HepG2 (cell line): ENCODE data around the gene SH2D5. TPM values are rescaled to one million over a fixed set of nuclear protein-coding genes. Genes with fewer than 3 reads are reported as not detected.

Experiments
- KDM5A ChIP-seq: fragments of 200-600 bp; sonication (generic); IDR thresholded peaks from 2 replicates; pipeline ENCODE4 v1.7.0; 2018; ENCODE audit warnings: antibody characterized with exemption, mild to moderate bottlenecking, low read length, borderline replicate concordance
- NFE2 ChIP-seq: sonication (generic); formaldehyde crosslinking; IDR thresholded peaks from 2 replicates; pipeline ENCODE4 v1.4.0; 2020; ENCODE audit warnings: missing genetic modification reagents
- PLRG1 ChIP-seq: fragments of 450-650 bp; conservative IDR thresholded peaks from 2 replicates; pipeline ENCODE4 v1.6.1; 2016
- RAD21 ChIP-seq: fragments of 450-650 bp; formaldehyde crosslinking; IDR thresholded peaks from 2 replicates; pipeline ENCODE4 v1.5.0; 2020; ENCODE audit warnings: mild to moderate bottlenecking
- ZBTB3 ChIP-seq: sonication (generic); formaldehyde crosslinking; IDR thresholded peaks from 2 replicates; pipeline ENCODE4 v1.4.0; 2020; ENCODE audit warnings: low read depth, mild to moderate bottlenecking, moderate library complexity, missing genetic modification reagents, borderline replicate concordance
- ZFY ChIP-seq: sonication (generic); formaldehyde crosslinking; IDR thresholded peaks from 2 replicates; pipeline ENCODE4 v1.4.0; 2020; ENCODE audit warnings: missing genetic modification reagents
- ZNF12 ChIP-seq: sonication (generic); formaldehyde crosslinking; IDR thresholded peaks from 2 replicates; pipeline ENCODE4 v1.5.0; 2020; ENCODE audit warnings: missing genetic modification reagents
- ZNF550 ChIP-seq: sonication (generic); formaldehyde crosslinking; IDR thresholded peaks from 2 replicates; pipeline ENCODE4 v1.4.0; 2020; ENCODE audit warnings: mild to moderate bottlenecking, missing genetic modification reagents, borderline replicate concordance
- ZNF570 ChIP-seq: sonication (generic); formaldehyde crosslinking; IDR thresholded peaks from 2 replicates; pipeline ENCODE4 v1.4.0; 2020; ENCODE audit warnings: mild to moderate bottlenecking, missing genetic modification reagents, borderline replicate concordance
- ZNF678 ChIP-seq: sonication (generic); formaldehyde crosslinking; IDR thresholded peaks from 2 replicates; pipeline ENCODE4 v1.4.0; 2020; ENCODE audit warnings: mild to moderate bottlenecking, missing genetic modification reagents
- ZNF740 ChIP-seq: sonication (generic); formaldehyde crosslinking; IDR thresholded peaks from 2 replicates; pipeline ENCODE4 v1.4.0; 2020; ENCODE audit warnings: missing genetic modification reagents
- ZNF766 ChIP-seq: sonication (generic); formaldehyde crosslinking; IDR thresholded peaks from 2 replicates; pipeline ENCODE4 v1.5.0; 2020; ENCODE audit warnings: missing genetic modification reagents, borderline replicate concordance
- ZNF780A ChIP-seq: sonication (generic); formaldehyde crosslinking; IDR thresholded peaks from 2 replicates; pipeline ENCODE4 v1.8.0; 2022; ENCODE audit warnings: mild to moderate bottlenecking, missing genetic modification reagents, moderate library complexity
- ZSCAN22 ChIP-seq: sonication (generic); formaldehyde crosslinking; IDR thresholded peaks from 2 replicates; pipeline ENCODE4 v1.4.0; 2020; ENCODE audit warnings: mild to moderate bottlenecking, missing genetic modification reagents
- ZSCAN30 ChIP-seq: sonication (generic); formaldehyde crosslinking; IDR thresholded peaks from 2 replicates; pipeline ENCODE4 v1.5.0; 2020; ENCODE audit warnings: mild to moderate bottlenecking, missing genetic modification reagents
- ZSCAN31 ChIP-seq: sonication (generic); formaldehyde crosslinking; IDR thresholded peaks from 2 replicates; pipeline ENCODE4 v1.5.0; 2020; ENCODE audit warnings: low read depth, mild to moderate bottlenecking, missing genetic modification reagents
- polyA plus RNA-seq, 8 experiments: library from polyadenylated mRNA; depleted of rRNA in 3 of 8; stranded (reverse) in 7 of 8; unstranded in 1 of 8; fragments of >200 nt; fragmentation: Illumina TruSeq in 4 of 8; extraction: Trizol in 4 of 8; gene quantifications; 2 replicates each; pipeline versions ENCODE4 v1.2.1 to v1.2.3, GENCODE V29; 2011 to 2016; ENCODE audit warnings: low read depth in 4 of 8, missing spikeins in 1 of 8, mixed read lengths in 1 of 8; ENCODE audit not compliant: insufficient read depth in 1 of 8
- total RNA-seq, 5 experiments: library from RNA; depleted of rRNA; stranded (reverse); fragments of >200 nt; fragmentation: Illumina TruSeq; extraction: Trizol; gene quantifications; 2 replicates each; pipeline ENCODE4 v1.2.3, GENCODE V29; 2016; ENCODE audit warnings: low read depth in 1 of 5
- TF ChIP-seq, protein P1 (sequence below): IDR thresholded peaks from 2 replicates; pipeline ENCODE4 v1.4.0; 2020; ENCODE audit warnings: mild to moderate bottlenecking, missing genetic modification reagents
- TF ChIP-seq, protein P2 (sequence below): sonication (generic); formaldehyde crosslinking; IDR thresholded peaks from 2 replicates; pipeline ENCODE4 v1.9.0; 2021; ENCODE audit warnings: missing genetic modification reagents, borderline replicate concordance
- TF ChIP-seq, protein P3 (sequence below): IDR thresholded peaks from 2 replicates; pipeline ENCODE4 v1.6.1; 2016
- TF ChIP-seq, protein P4 (sequence below): sonication (generic); formaldehyde crosslinking; IDR thresholded peaks from 2 replicates; pipeline ENCODE4 v1.9.0; 2022; ENCODE audit warnings: missing genetic modification reagents, mild to moderate bottlenecking, borderline replicate concordance

Gene SH2D5
- total and polyA plus RNA-seq, 2 of the 13 experiments (the other 11 are each of a cell fraction or from before 2014, with no cell fraction given), result 1.2 to 3.4 TPM

DNA sequence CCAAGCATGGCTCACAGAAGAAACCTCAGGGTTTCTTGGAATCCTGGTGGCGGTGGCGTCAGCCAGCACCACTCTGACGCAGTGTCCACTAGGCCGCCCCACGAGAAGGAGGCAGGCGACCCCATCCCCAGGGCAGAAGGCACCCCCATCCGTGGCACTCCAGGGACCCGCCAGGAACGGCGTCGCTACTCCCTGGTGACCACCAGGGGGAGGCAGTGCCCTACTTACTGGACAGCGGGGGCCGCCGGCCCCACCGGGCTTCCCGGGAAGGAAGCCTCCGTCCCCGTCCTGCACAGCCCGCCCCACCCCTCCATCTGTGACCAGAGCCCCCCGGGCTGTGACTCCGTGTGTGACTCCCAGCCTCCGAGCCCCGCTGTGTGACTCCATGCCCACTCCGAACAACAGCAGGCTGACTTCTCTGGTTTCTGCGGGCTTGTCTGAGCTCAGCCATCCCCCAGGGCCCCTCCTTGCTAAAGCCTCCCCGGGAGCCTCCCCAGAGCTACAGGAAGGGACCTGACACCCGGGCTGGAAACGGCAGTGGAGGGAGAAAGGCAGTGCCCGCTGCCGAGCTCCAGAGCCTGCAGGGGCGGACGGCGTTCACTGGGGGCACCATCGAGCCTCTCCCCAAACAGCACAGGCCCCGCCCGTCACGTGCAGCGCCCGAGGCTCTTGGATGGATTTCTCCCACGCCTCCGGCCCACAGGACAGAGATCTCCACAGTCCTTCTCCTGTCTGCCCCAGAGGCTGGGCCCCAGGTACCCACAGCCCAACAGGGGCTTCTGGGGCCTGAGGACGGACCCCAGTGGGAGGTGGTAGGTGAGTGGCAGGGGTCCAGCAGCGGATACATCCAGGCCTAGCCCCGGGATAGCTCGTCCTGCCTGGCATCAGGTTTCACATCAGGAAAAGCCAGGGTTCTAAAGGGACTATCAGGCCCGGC is 35.8 kb downstream of the SH2D5 start (continued):
- TF ChIP-seq KDM5A (no peak), ZNF550 (CRISPR knock-in tag) (no peak), ZNF12 (peak; percentile 29; the same call in 1 of the 2 replicates), ZNF678 (CRISPR knock-in tag) (no peak), PLRG1 (no peak), ZNF766 (CRISPR knock-in tag) (peak; percentile 46; the same call in 1 of the 2 replicates), ZSCAN31 (0 out of 2 replicates have a peak, but pooled peaks have one; percentile 47), ZNF780A (no peak), ZSCAN22 (CRISPR knock-in tag) (no peak), ZSCAN30 (CRISPR knock-in tag) (0 out of 2 replicates have a peak, but pooled peaks have one; percentile 16), ZFY (CRISPR knock-in tag) (peak; percentile 75), ZBTB3 (CRISPR knock-in tag) (no peak), NFE2 (no peak), ZNF740 (CRISPR knock-in tag) (peak; percentile 89), ZNF570 (CRISPR knock-in tag) (no peak), RAD21 (CRISPR knock-in tag) (peak; percentile 90)
- TF ChIP-seq, protein P1, sequence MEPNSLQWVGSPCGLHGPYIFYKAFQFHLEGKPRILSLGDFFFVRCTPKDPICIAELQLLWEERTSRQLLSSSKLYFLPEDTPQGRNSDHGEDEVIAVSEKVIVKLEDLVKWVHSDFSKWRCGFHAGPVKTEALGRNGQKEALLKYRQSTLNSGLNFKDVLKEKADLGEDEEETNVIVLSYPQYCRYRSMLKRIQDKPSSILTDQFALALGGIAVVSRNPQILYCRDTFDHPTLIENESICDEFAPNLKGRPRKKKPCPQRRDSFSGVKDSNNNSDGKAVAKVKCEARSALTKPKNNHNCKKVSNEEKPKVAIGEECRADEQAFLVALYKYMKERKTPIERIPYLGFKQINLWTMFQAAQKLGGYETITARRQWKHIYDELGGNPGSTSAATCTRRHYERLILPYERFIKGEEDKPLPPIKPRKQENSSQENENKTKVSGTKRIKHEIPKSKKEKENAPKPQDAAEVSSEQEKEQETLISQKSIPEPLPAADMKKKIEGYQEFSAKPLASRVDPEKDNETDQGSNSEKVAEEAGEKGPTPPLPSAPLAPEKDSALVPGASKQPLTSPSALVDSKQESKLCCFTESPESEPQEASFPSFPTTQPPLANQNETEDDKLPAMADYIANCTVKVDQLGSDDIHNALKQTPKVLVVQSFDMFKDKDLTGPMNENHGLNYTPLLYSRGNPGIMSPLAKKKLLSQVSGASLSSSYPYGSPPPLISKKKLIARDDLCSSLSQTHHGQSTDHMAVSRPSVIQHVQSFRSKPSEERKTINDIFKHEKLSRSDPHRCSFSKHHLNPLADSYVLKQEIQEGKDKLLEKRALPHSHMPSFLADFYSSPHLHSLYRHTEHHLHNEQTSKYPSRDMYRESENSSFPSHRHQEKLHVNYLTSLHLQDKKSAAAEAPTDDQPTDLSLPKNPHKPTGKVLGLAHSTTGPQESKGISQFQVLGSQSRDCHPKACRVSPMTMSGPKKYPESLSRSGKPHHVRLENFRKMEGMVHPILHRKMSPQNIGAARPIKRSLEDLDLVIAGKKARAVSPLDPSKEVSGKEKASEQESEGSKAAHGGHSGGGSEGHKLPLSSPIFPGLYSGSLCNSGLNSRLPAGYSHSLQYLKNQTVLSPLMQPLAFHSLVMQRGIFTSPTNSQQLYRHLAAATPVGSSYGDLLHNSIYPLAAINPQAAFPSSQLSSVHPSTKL (CRISPR knock-in tag), result peak; percentile 22
- TF ChIP-seq, protein P2, sequence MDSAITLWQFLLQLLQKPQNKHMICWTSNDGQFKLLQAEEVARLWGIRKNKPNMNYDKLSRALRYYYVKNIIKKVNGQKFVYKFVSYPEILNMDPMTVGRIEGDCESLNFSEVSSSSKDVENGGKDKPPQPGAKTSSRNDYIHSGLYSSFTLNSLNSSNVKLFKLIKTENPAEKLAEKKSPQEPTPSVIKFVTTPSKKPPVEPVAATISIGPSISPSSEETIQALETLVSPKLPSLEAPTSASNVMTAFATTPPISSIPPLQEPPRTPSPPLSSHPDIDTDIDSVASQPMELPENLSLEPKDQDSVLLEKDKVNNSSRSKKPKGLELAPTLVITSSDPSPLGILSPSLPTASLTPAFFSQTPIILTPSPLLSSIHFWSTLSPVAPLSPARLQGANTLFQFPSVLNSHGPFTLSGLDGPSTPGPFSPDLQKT (CRISPR knock-in tag), result no peak
- TF ChIP-seq, protein P3, sequence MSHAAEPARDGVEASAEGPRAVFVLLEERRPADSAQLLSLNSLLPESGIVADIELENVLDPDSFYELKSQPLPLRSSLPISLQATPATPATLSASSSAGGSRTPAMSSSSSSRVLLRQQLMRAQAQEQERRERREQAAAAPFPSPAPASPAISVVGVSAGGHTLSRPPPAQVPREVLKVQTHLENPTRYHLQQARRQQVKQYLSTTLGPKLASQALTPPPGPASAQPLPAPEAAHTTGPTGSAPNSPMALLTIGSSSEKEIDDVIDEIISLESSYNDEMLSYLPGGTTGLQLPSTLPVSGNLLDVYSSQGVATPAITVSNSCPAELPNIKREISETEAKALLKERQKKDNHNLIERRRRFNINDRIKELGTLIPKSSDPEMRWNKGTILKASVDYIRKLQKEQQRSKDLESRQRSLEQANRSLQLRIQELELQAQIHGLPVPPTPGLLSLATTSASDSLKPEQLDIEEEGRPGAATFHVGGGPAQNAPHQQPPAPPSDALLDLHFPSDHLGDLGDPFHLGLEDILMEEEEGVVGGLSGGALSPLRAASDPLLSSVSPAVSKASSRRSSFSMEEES (CRISPR knock-in tag), result peak; percentile 56; the same call in 1 of the 2 replicates
- TF ChIP-seq, protein P4, sequence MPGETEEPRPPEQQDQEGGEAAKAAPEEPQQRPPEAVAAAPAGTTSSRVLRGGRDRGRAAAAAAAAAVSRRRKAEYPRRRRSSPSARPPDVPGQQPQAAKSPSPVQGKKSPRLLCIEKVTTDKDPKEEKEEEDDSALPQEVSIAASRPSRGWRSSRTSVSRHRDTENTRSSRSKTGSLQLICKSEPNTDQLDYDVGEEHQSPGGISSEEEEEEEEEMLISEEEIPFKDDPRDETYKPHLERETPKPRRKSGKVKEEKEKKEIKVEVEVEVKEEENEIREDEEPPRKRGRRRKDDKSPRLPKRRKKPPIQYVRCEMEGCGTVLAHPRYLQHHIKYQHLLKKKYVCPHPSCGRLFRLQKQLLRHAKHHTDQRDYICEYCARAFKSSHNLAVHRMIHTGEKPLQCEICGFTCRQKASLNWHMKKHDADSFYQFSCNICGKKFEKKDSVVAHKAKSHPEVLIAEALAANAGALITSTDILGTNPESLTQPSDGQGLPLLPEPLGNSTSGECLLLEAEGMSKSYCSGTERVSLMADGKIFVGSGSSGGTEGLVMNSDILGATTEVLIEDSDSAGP (CRISPR knock-in tag), result peak; percentile 79; the same call in 1 of the 2 replicates
